ENCODE results near the gene DISP3. TPM values are rescaled to one million over a fixed set of nuclear protein-coding genes. Genes with fewer than 3 reads are reported as not detected.

DISP3 gene
- total and polyA plus RNA-seq, 11 donors: 0.03 to 0.45 (median 0.12) TPM; not detected in 5

DNA sequence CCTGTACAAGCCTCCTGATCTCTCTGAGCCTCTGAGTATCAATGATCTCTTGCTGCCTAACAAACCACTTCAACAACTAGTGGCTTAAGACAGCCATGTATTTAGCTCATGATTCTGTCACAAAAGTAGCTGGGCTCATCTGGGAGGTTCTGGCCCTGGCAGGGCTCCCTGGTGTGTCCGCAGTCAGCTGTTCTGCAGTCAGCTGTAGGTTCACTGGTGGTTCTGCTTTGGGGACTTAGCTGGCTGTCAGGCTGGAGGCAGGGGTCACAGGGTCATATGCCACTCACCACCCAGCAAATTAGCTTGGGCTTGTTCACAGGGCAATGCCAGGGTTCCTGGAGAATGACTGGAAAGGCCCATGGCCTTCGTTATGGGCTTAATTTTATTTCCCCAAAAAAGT, 64.8 kb downstream of the DISP3 start:
- peaks cover 0 to 40% (median 3%) of the 10 kb centered on the region in 9 donors for H3K27me3 ChIP-seq
- H3K4me1 ChIP-seq: no peaks in the 10 kb centered on the region
- no peak overlapping the region for H3K27ac ChIP-seq
- no peaks in the 10 kb centered on the region for H3K9me3 ChIP-seq
- TF ChIP-seq CTCF (IDR thresholded peaks at IDR 0.05) (no peak), POLR2A (IDR thresholded peaks at IDR 0.05) (no peak)
- intact Hi-C loops (cut with DNase I): no loop called here
- WGBS, 4 donors: 55 to 91% (median 82%) methylated on average over 2 of the region's 2 CpGs
- no peak overlapping the region for H3K4me3 ChIP-seq
- H3K36me3 ChIP-seq: no peaks in the 10 kb centered on the region
- ATAC-seq (no peak), DNase-seq (peak in 1 of 5 donors; percentile 5)

- ATAC-seq (no peak), DNase-seq (no peak)
- peaks cover 0 to 31% (median 0%) of the 10 kb centered on the region in 9 donors for H3K27me3 ChIP-seq
- TF ChIP-seq POLR2A (IDR thresholded peaks at IDR 0.05) (no peak), CTCF (IDR thresholded peaks at IDR 0.05) (no peak)
- no peaks in the 10 kb centered on the region for H3K9me3 ChIP-seq
- intact Hi-C loops (cut with DNase I): no loop called here
- H3K27ac ChIP-seq: no peak overlapping the region
- no peak overlapping the region for H3K4me3 ChIP-seq
- 63 to 72% (median 71%) methylated on average over 4 of the region's 4 CpGs for WGBS, 4 donors
- no peaks in the 10 kb centered on the region for H3K36me3 ChIP-seq
- no peaks in the 10 kb centered on the region for H3K4me1 ChIP-seq
These were observed 67.5 kb downstream of the DISP3 start for GRCh38 chr1:11546456-11546855.

DNA sequence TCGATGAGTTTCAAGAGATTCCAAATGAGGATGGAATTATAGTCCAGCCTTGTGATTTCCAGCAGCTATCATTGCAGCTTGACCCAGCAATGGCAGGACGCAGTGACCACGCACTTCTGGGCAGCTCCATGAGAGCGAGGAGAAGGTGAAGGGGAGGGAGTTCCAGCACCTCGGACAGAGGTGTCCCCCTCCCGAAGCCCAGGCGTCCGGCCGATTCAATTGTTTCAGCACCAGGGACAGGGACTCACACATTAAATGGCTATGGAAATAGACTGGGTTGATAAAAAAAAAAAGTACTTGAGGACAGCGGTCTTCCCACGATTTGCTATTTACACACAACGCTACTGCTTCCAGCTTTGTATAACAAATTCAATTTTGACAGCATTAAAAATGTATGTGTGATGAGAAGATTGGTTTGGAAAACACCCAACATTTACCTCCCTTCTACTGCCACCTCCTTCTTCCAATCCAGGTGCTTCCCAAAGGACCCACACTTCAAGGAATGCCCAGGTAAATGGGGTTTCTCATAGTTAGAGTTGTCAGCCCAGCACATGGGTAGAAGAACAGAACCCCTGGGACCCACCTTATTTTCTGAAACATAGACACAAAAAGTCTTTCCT, 71.8 kb downstream of the DISP3 start:
- DNase-seq (peak in 4 of 5 donors; percentile 51 to 69 (median 60)), ATAC-seq (peak in 3 of 4 donors; percentile 60 to 81 (median 73))
- H3K9me3 ChIP-seq: no peaks in the 10 kb centered on the region
- WGBS, 4 donors: 6 to 8% (median 7%) methylated on average over 11 to 12 of the region's 12 CpGs
- H3K27ac ChIP-seq: no peak overlapping the region
- no peaks in the 10 kb centered on the region for H3K4me1 ChIP-seq
- no peaks in the 10 kb centered on the region for H3K36me3 ChIP-seq
- intact Hi-C loops (cut with DNase I): no loop called here
- H3K27me3 ChIP-seq: peaks cover 0 to 25% (median 3%) of the 10 kb centered on the region in 9 donors
- TF ChIP-seq POLR2A (IDR thresholded peaks at IDR 0.05) (no peak), CTCF (IDR thresholded peaks at IDR 0.05) (no peak)
- H3K4me3 ChIP-seq: no peak overlapping the region

DNA sequence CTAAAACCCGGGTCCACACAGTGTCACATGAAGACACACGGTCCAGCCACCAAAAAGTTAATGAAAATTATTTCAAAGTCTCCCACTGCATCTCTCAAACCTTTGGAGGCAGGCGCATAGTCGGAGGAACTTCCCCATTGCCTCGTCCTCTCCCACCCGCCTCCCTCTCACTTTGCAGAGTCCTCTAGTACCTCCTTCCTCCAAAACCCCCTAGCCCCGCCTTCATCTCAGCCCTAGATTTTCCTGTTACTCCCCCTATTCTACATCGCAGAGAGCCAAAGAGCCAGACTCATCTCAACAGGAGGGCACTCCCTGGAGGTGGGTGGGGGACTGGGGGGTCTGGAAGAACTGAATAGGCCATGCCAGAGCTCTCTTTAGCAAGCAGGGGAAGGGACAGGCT, 79.3 kb downstream of the DISP3 start:
- TF ChIP-seq POLR2A (IDR thresholded peaks at IDR 0.05) (no peak), CTCF (IDR thresholded peaks at IDR 0.05) (no peak)
- no peaks in the 10 kb centered on the region for H3K36me3 ChIP-seq
- DNase-seq (no peak), ATAC-seq (no peak)
- 7 to 12% (median 10%) methylated on average over 8 of the region's 8 CpGs for WGBS, 4 donors
- H3K27ac ChIP-seq: no peak overlapping the region
- no peaks in the 10 kb centered on the region for H3K4me1 ChIP-seq
- H3K9me3 ChIP-seq: no peaks in the 10 kb centered on the region
- H3K4me3 ChIP-seq: no peak overlapping the region
- intact Hi-C loops (cut with DNase I): no loop called here
- peaks cover 0 to 82% (median 37%) of the 10 kb centered on the region in 9 donors for H3K27me3 ChIP-seq
